ENCODE results near the gene DEDD2. TPM values are rescaled to one million over a fixed set of nuclear protein-coding genes. Genes with fewer than 3 reads are reported as not detected.

Gene DEDD2
- total RNA-seq, 1 experiment from 2014 or later, result 32.7 TPM

DNA sequence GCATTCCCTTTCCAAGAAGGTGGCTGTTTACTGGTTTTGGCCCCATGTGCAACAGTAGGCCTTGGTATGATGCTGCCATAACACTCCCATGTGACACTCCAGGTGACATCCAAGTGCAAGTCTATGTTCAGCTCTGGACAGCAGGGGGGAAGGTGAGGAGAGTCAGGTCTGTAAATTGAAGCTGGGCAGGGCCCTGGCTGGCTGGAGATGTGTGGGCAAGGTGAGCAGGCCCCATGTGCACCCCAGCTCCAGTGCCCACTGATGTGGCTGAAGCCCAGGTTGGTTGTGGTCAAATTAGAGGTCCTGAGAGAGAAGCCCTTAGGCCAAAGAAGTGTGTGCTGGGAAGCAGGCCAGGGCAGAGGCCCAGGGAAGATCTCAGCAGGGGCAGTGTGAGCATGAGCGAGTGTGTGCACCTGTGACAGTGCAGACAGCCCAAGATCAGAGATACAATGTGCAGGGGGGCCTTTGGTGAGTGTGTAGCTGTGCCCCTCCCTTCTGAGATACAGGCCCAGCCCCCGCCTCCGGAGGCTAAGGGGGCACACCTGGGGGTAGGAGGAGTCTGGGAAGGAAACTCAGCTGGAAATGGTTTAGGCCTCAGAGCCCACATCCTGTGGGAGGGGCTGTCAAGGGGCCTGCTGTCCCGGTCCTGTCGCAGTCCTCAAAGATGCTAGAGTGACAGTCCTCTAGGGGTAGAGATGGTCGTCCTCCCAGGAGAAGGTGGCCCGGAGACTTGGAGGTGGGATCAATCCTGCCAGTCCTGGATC lies 18.6 kb downstream of the DEDD2 start:
- Histone ChIP-seq H3K4me3 (replicated peaks in 1 of 2; ENCODE audit: low read depth in 1 of 2, low read length in 2 of 2) (no peak overlapping the region), H3K4me1 (ENCODE audit: control insufficient read depth in 1 of 2, insufficient read depth in 2 of 2, low read length in 2 of 2) (peaks cover 0 to 35% of the 10 kb centered on the region in 2 experiments; a peak in 2 of 4 replicates), H3K36me3 (ENCODE audit: control insufficient read depth in 1 of 2, insufficient read depth in 2 of 2, low read length in 2 of 2) (peaks cover 16 to 41% of the 10 kb centered on the region in 2 experiments; a peak in 3 of 4 replicates), H3K9me3 (ENCODE audit: control insufficient read depth in 1 of 2, insufficient read depth in 1 of 2, low read depth in 1 of 2, low read length in 2 of 2) (no peaks in the 10 kb centered on the region), H3K9ac (ENCODE audit: low read length) (no peak overlapping the region), H4K20me1 (ENCODE audit: insufficient read depth) (0 out of 2 replicates have a peak, but pooled peaks cover 6% of the 10 kb centered on the region), H3K9me2 (ENCODE audit: insufficient read depth) (no peaks in the 10 kb centered on the region), H3K4me2 (ENCODE audit: low read length) (no peak overlapping the region), H3K79me2 (ENCODE audit: insufficient read depth, low read length) (peaks cover 46% of the 10 kb centered on the region), H2AFZ (ENCODE audit: low read depth, low read length, poor library complexity, severe bottlenecking) (no peak overlapping the region), H3K27me3 (ENCODE audit: insufficient read depth, low read length) (no peaks in the 10 kb centered on the region), H3K27ac (ENCODE audit: low read depth, low read length) (peak overlapping the region; percentile 15; the same call in 1 of the 2 replicates)
- ChIA-PET RAD21 (ENCODE audit: low non-redundant PET in 1 of 2, low total read pairs in 2 of 2, uncharacterized antibody in 2 of 2, unreplicated experiment in 2 of 2) (no interaction called here), POLR2A (no interaction called here), CTCF (no interaction called here)
- ATAC-seq (no peak), DNase-seq (ENCODE audit: low read depth, low spot score) (no peak)
- no TSS peak for BruUV-seq (replicated peaks)
- no peak for TF ChIP-seq POLR2A (IDR thresholded peaks at IDR 0.05; ENCODE audit: borderline replicate concordance, extremely low read depth, insufficient read depth, insufficient read length)
- TF ChIP-seq JUND (IDR thresholded peaks at IDR 0.05), result no peak
- TF ChIP-seq, protein P1, sequence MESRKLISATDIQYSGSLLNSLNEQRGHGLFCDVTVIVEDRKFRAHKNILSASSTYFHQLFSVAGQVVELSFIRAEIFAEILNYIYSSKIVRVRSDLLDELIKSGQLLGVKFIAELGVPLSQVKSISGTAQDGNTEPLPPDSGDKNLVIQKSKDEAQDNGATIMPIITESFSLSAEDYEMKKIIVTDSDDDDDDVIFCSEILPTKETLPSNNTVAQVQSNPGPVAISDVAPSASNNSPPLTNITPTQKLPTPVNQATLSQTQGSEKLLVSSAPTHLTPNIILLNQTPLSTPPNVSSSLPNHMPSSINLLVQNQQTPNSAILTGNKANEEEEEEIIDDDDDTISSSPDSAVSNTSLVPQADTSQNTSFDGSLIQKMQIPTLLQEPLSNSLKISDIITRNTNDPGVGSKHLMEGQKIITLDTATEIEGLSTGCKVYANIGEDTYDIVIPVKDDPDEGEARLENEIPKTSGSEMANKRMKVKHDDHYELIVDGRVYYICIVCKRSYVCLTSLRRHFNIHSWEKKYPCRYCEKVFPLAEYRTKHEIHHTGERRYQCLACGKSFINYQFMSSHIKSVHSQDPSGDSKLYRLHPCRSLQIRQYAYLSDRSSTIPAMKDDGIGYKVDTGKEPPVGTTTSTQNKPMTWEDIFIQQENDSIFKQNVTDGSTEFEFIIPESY (IDR thresholded peaks at IDR 0.05; ENCODE audit: extremely low read depth, insufficient replicate concordance, low read length), result no peak
- no peak for TF ChIP-seq CBX3 (IDR thresholded peaks at IDR 0.05; ENCODE audit: low read depth)
- no peak for TF ChIP-seq ELF1 (IDR thresholded peaks at IDR 0.05; ENCODE audit: borderline replicate concordance, low read depth)
- TF ChIP-seq EZH2 (IDR thresholded peaks at IDR 0.05), result no peak
- no peak for TF ChIP-seq CEBPB (IDR thresholded peaks at IDR 0.05; ENCODE audit: low read depth)
- no peak for TF ChIP-seq ZNF274 (IDR thresholded peaks at IDR 0.05; ENCODE audit: low read depth, low read length)
- intact Hi-C loops (cut with micrococcal nuclease), result no loop called here
